Measurements from ENCODE around the gene SSPN. TPM values are rescaled to one million over a fixed set of nuclear protein-coding genes. Genes with fewer than 3 reads are reported as not detected.
A peak's percentile ranks its signal among the peaks of the same experiment; 100 is the strongest.

The SSPN gene, protein sequence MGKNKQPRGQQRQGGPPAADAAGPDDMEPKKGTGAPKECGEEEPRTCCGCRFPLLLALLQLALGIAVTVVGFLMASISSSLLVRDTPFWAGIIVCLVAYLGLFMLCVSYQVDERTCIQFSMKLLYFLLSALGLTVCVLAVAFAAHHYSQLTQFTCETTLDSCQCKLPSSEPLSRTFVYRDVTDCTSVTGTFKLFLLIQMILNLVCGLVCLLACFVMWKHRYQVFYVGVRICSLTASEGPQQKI
- total RNA-seq (2021): 1.8 to 2.5 TPM (median 1.9 TPM) in 3 replicates
- Bru-seq, nascent RNA: percentile 20 among the genes with signal in this experiment
- long read RNA-seq, experiment 1, full-length matches to known transcripts: 3 of 4 reads
- long read RNA-seq, experiment 1, partial matches to known transcripts: 0 of 4 reads
- long read RNA-seq, experiment 1, other reads (novel, unspliced or antisense): 1 of 4 reads
- long read RNA-seq, experiment 2, partial matches to known transcripts: 0 of 2 reads
- long read RNA-seq, experiment 2, other reads (novel, unspliced or antisense): 2 of 2 reads
- long read RNA-seq, experiment 3: 0 reads

DNA sequence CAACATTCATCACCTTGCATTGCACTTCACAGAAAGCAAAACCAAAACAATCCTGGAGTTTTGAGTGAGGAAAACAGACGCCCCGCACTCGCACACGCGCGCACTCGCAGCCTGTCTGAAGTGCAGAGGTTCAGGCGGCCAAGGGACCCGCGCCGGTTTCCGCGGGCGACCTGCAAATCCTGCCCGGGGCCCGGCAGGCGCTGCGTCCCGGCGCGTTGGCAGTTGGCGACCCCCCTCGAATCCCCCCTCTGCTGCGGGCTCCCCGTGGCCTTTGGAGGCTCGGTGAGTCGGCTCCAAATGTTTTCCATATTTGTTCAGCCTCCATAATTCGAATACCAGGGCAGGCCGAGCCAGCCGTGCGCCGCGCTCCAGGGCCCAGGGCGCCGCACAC is at the start of gene SSPN:
Gene SSPN, plus strand, starts transcription at position 324 of the 391 bp plus-strand sequence. CDS start 100 bp downstream, outside the sequence.
- peak; percentile 38 for DNase-seq (ENCODE audit: low spot score)
- peak within 1 kb of the TSS; percentile 86 for H3K4me3 Mint-ChIP-seq
- peaks cover 38% of the 10 kb centered on the region for H3K27me3 Mint-ChIP-seq (ENCODE audit: low read depth)
- no peaks in the 10 kb centered on the region for H3K36me3 Mint-ChIP-seq
- CTCF ChIA-PET: interaction anchor here (1.0 to 1.7 kb wide), 2 partner anchors 8 to 73 kb away, joined by 3 to 7 read pairs; no protein-coding TSS in a partner anchor
- no peaks in the 10 kb centered on the region for H3K9me3 Mint-ChIP-seq
- peaks cover 14% of the 10 kb centered on the region for H3K4me1 Mint-ChIP-seq
- POLR2A ChIA-PET: no interaction called here
- no peak within 1 kb of the TSS for H3K27ac Mint-ChIP-seq
- TF ChIP-seq, protein P1, sequence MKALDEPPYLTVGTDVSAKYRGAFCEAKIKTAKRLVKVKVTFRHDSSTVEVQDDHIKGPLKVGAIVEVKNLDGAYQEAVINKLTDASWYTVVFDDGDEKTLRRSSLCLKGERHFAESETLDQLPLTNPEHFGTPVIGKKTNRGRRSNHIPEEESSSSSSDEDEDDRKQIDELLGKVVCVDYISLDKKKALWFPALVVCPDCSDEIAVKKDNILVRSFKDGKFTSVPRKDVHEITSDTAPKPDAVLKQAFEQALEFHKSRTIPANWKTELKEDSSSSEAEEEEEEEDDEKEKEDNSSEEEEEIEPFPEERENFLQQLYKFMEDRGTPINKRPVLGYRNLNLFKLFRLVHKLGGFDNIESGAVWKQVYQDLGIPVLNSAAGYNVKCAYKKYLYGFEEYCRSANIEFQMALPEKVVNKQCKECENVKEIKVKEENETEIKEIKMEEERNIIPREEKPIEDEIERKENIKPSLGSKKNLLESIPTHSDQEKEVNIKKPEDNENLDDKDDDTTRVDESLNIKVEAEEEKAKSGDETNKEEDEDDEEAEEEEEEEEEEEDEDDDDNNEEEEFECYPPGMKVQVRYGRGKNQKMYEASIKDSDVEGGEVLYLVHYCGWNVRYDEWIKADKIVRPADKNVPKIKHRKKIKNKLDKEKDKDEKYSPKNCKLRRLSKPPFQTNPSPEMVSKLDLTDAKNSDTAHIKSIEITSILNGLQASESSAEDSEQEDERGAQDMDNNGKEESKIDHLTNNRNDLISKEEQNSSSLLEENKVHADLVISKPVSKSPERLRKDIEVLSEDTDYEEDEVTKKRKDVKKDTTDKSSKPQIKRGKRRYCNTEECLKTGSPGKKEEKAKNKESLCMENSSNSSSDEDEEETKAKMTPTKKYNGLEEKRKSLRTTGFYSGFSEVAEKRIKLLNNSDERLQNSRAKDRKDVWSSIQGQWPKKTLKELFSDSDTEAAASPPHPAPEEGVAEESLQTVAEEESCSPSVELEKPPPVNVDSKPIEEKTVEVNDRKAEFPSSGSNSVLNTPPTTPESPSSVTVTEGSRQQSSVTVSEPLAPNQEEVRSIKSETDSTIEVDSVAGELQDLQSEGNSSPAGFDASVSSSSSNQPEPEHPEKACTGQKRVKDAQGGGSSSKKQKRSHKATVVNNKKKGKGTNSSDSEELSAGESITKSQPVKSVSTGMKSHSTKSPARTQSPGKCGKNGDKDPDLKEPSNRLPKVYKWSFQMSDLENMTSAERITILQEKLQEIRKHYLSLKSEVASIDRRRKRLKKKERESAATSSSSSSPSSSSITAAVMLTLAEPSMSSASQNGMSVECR (CRISPR knock-in tag; IDR thresholded peaks at IDR 0.05; ENCODE audit: borderline replicate concordance): 0 out of 2 replicates have a peak, but pooled peaks have one; percentile 8
- TF ChIP-seq, protein P2, sequence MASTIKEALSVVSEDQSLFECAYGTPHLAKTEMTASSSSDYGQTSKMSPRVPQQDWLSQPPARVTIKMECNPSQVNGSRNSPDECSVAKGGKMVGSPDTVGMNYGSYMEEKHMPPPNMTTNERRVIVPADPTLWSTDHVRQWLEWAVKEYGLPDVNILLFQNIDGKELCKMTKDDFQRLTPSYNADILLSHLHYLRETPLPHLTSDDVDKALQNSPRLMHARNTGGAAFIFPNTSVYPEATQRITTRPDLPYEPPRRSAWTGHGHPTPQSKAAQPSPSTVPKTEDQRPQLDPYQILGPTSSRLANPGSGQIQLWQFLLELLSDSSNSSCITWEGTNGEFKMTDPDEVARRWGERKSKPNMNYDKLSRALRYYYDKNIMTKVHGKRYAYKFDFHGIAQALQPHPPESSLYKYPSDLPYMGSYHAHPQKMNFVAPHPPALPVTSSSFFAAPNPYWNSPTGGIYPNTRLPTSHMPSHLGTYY (CRISPR knock-in tag; IDR thresholded peaks at IDR 0.05): no peak
- ATAC-seq: peak; percentile 60

DNA sequence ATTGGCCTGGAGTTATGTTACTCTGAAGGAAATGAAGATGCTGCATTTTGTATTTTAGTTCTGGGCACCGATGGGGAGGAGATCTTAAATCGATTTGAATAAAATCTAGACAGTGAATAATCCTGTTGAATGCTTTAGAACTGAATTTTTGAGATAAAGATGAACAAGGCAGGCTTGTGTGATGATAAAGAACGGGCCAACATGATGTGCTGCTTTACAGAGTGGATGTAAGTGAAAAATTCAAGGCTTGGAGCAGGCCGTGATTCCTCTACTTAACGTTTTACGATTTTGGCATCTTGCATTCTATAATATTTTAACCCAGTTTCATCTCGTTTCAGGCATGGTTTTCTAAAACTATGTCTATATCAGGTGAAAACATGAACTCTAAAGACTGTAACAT is 47.1 kb upstream of the SSPN start:
- Mint-ChIP-seq H3K36me3 (no peaks in the 10 kb centered on the region), H3K4me3 (no peak overlapping the region), H3K4me1 (peaks cover 16% of the 10 kb centered on the region), H3K27ac (no peak overlapping the region), H3K9me3 (peaks cover 3% of the 10 kb centered on the region; the same call in 1 of the 2 replicates), H3K27me3 (ENCODE audit: low read depth) (no peaks in the 10 kb centered on the region)
- no peak for DNase-seq (ENCODE audit: low spot score)
- ChIA-PET POLR2A (no interaction called here), CTCF (no interaction called here)
- no peak for ATAC-seq
- TF ChIP-seq MYBL2 (CRISPR knock-in tag; IDR thresholded peaks at IDR 0.05): no peak
- TF ChIP-seq ZNF219 (CRISPR knock-in tag; IDR thresholded peaks at IDR 0.05; ENCODE audit: borderline replicate concordance): no peak
- TF ChIP-seq, protein P3, sequence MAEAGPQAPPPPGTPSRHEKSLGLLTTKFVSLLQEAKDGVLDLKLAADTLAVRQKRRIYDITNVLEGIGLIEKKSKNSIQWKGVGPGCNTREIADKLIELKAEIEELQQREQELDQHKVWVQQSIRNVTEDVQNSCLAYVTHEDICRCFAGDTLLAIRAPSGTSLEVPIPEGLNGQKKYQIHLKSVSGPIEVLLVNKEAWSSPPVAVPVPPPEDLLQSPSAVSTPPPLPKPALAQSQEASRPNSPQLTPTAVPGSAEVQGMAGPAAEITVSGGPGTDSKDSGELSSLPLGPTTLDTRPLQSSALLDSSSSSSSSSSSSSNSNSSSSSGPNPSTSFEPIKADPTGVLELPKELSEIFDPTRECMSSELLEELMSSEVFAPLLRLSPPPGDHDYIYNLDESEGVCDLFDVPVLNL (CRISPR knock-in tag; IDR thresholded peaks at IDR 0.05; ENCODE audit: borderline replicate concordance, low read depth): no peak
- no peak for TF ChIP-seq JUN (CRISPR knock-in tag; IDR thresholded peaks at IDR 0.05)
- TF ChIP-seq JAZF1 (CRISPR knock-in tag; IDR thresholded peaks at IDR 0.05): no peak

DNA sequence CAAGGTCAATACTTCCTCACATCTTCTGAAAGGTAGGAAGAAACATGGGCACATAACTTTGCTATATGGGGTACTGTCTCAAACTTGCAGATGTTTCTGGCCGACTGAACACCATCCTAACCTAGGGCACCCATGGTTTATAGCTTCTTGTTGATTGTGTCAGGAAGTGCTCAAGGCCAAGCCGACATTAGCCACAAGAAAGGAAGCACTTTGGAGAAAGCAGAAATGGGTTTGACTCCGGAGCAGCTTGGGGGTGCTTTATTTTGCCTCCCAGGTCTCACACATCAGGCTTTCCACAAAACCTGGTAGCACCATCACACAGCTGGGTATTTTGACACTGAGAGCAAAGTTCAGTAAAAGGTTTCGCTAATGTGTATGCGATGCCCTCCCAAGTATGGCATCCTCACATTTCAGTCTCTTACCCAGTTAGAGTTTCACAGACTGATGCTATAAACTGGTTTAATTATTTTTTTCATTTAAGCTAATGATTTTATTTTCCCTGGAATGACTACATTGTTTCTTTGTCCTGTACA is 45.3 kb upstream of the SSPN start:
- TF ChIP-seq CBFB (CRISPR knock-in tag; IDR thresholded peaks at IDR 0.05; ENCODE audit: low read depth) (no peak), JAZF1 (CRISPR knock-in tag; IDR thresholded peaks at IDR 0.05) (no peak), TEAD1 (CRISPR knock-in tag; IDR thresholded peaks at IDR 0.05) (no peak), ZNF317 (CRISPR knock-in tag; IDR thresholded peaks at IDR 0.05; ENCODE audit: borderline replicate concordance, low read depth) (no peak), SP1 (CRISPR knock-in tag; conservative IDR thresholded peaks at IDR 0.05) (no peak), MYBL2 (CRISPR knock-in tag; IDR thresholded peaks at IDR 0.05) (no peak), ELF4 (CRISPR knock-in tag; IDR thresholded peaks at IDR 0.05; ENCODE audit: low read depth) (no peak), TP53 (CRISPR knock-in tag; IDR thresholded peaks at IDR 0.05) (no peak), EMX1 (CRISPR knock-in tag; IDR thresholded peaks at IDR 0.05) (no peak), GABPB1 (CRISPR knock-in tag; IDR thresholded peaks at IDR 0.05) (no peak)
- TF ChIP-seq, protein P4, sequence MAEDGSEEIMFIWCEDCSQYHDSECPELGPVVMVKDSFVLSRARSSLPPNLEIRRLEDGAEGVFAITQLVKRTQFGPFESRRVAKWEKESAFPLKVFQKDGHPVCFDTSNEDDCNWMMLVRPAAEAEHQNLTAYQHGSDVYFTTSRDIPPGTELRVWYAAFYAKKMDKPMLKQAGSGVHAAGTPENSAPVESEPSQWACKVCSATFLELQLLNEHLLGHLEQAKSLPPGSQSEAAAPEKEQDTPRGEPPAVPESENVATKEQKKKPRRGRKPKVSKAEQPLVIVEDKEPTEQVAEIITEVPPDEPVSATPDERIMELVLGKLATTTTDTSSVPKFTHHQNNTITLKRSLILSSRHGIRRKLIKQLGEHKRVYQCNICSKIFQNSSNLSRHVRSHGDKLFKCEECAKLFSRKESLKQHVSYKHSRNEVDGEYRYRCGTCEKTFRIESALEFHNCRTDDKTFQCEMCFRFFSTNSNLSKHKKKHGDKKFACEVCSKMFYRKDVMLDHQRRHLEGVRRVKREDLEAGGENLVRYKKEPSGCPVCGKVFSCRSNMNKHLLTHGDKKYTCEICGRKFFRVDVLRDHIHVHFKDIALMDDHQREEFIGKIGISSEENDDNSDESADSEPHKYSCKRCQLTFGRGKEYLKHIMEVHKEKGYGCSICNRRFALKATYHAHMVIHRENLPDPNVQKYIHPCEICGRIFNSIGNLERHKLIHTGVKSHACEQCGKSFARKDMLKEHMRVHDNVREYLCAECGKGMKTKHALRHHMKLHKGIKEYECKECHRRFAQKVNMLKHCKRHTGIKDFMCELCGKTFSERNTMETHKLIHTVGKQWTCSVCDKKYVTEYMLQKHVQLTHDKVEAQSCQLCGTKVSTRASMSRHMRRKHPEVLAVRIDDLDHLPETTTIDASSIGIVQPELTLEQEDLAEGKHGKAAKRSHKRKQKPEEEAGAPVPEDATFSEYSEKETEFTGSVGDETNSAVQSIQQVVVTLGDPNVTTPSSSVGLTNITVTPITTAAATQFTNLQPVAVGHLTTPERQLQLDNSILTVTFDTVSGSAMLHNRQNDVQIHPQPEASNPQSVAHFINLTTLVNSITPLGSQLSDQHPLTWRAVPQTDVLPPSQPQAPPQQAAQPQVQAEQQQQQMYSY (CRISPR knock-in tag; IDR thresholded peaks at IDR 0.05): no peak
- peaks cover 17% of the 10 kb centered on the region for H3K4me1 Mint-ChIP-seq
- POLR2A ChIA-PET: no interaction called here
- H3K9me3 Mint-ChIP-seq: peaks cover 3% of the 10 kb centered on the region; the same call in 1 of the 2 replicates
- H3K27me3 Mint-ChIP-seq (ENCODE audit: low read depth): no peaks in the 10 kb centered on the region
- ATAC-seq (no peak), DNase-seq (ENCODE audit: low spot score) (no peak)
- H3K4me3 Mint-ChIP-seq: no peak overlapping the region
- no peak overlapping the region for H3K27ac Mint-ChIP-seq
- CTCF ChIA-PET: interaction anchor here (0.6 kb wide), 1 partner anchor 275 kb away, joined by 3 read pairs; no protein-coding TSS in a partner anchor
- no peaks in the 10 kb centered on the region for H3K36me3 Mint-ChIP-seq
